ENCODE data around the gene GOLGA5.

GOLGA5 gene

DNA sequence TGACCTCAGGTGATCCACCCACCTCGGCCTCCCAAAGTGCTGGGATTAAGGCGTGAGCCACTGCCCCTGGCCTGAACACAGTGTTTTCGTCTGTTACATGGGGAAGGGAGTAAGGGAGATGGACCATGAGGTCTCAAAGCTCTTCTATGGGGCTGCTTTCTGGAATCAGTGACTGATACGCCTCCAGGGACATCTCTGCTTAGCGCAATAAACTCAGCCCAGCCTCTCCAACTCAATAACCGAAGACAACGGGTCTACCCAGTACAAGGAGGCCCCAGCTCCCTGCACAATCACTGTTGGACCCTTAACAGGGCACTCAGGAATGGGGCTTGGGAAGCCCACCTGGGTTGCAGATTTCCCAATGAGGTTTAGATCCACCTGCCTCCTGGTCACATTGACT, 86.2 kb downstream of the GOLGA5 start:
- Histone ChIP-seq H3K23ac (ENCODE audit: low read length) (no peak overlapping the region), H3K4ac (ENCODE audit: low read depth, low read length) (no peak overlapping the region), H3K79me1 (ENCODE audit: low read length) (no peaks in the 10 kb centered on the region), H3K4me3 (ENCODE audit: low read length) (no peak overlapping the region), H3K56ac (ENCODE audit: low read length) (no peak overlapping the region), H4K5ac (ENCODE audit: low read length) (no peak overlapping the region), H2BK120ac (ENCODE audit: low read depth, low read length) (no peak overlapping the region), H3K36me3 (ENCODE audit: control insufficient read depth, insufficient read depth, low read length) (no peaks in the 10 kb centered on the region), H3K18ac (ENCODE audit: low read length) (no peak overlapping the region), H2AK5ac (ENCODE audit: low read length) (no peak overlapping the region), H4K8ac (ENCODE audit: low read depth, low read length) (no peak overlapping the region), H3K4me2 (ENCODE audit: low read length) (no peak overlapping the region), H3K4me1 (ENCODE audit: control insufficient read depth, low read depth, low read length) (no peaks in the 10 kb centered on the region), H3K9ac (ENCODE audit: low read length) (no peak overlapping the region), H2BK15ac (replicated peaks; ENCODE audit: low read depth) (no peak overlapping the region), H3K27ac (ENCODE audit: low read depth, low read length) (no peak overlapping the region), H3K27me3 (ENCODE audit: insufficient read depth, low read length, poor library complexity) (no peaks in the 10 kb centered on the region), H2BK5ac (ENCODE audit: low read length) (no peak overlapping the region), H3K79me2 (ENCODE audit: control insufficient read depth, insufficient read depth, low read length) (no peaks in the 10 kb centered on the region)
- no CpG with 5 or more reads among the region's 7 CpGs for WGBS (ENCODE audit: extremely low coverage, insufficient coverage, low lambda C conversion rate)
- DNase-seq: no peak

DNA sequence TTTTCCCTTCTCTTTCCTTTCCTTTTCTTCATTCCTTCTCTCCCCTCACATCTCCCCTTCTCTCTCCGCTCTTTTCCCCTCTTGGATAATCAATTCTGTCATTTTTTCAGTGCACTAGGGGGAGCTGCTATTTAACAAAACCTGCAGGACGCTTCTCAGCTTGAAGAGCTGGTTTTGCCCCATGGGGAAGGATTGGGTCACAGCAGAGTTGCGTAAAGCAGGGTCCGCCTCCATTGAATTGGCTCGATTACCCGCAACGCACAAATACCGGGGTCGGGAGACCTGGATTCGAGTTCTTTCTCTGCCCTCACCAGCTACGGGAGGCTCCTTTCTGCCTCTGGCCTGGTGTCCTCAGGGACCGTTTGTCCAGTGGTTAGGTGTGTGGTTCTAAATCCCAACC, 86.7 kb downstream of the GOLGA5 start:
- H3K27ac ChIP-seq (ENCODE audit: low read depth, low read length): no peak overlapping the region
- no peak overlapping the region for H2BK5ac ChIP-seq (ENCODE audit: low read length)
- no peak overlapping the region for H2BK120ac ChIP-seq (ENCODE audit: low read depth, low read length)
- no peaks in the 10 kb centered on the region for H3K27me3 ChIP-seq (ENCODE audit: insufficient read depth, low read length, poor library complexity)
- WGBS (ENCODE audit: extremely low coverage, insufficient coverage, low lambda C conversion rate): 100% methylated on average over 1 of the region's 12 CpGs
- no peak overlapping the region for H3K23ac ChIP-seq (ENCODE audit: low read length)
- DNase-seq: peak; percentile 72
- no peaks in the 10 kb centered on the region for H3K36me3 ChIP-seq (ENCODE audit: control insufficient read depth, insufficient read depth, low read length)
- H3K79me2 ChIP-seq (ENCODE audit: control insufficient read depth, insufficient read depth, low read length): no peaks in the 10 kb centered on the region
- H3K79me1 ChIP-seq (ENCODE audit: low read length): no peaks in the 10 kb centered on the region
- H2BK15ac ChIP-seq (replicated peaks; ENCODE audit: low read depth): no peak overlapping the region
- no peak overlapping the region for H4K5ac ChIP-seq (ENCODE audit: low read length)
- no peak overlapping the region for H3K56ac ChIP-seq (ENCODE audit: low read length)
- H2AK5ac ChIP-seq (ENCODE audit: low read length): no peak overlapping the region
- H3K4ac ChIP-seq (ENCODE audit: low read depth, low read length): no peak overlapping the region
- peak overlapping the region; percentile 13 for H3K9ac ChIP-seq (ENCODE audit: low read length)
- H4K8ac ChIP-seq (ENCODE audit: low read depth, low read length): no peak overlapping the region
- no peaks in the 10 kb centered on the region for H3K4me1 ChIP-seq (ENCODE audit: control insufficient read depth, low read depth, low read length)
- H3K4me3 ChIP-seq (ENCODE audit: low read length): no peak overlapping the region
- H3K4me2 ChIP-seq (ENCODE audit: low read length): no peak overlapping the region
- H3K18ac ChIP-seq (ENCODE audit: low read length): no peak overlapping the region

DNA sequence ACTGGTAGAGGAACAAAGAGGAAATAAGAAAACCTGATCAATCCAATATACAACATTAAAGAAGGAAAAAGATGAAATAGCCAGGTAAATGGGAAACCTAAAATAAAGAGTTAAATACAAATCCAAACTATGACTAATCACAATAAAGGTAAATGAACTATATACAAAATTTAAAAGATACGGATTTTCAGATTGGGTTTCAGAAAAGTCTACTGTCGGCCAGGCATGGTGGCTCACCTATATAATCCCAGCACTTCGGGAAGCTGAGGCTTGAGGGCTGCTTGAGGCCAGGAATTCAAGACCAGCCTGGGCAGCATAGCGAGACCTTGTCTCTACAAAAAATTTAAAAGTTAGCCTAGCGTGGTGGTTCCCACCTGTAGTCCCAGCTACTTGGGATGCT, 89.0 kb downstream of the GOLGA5 start:
- no peak for DNase-seq
- no peak overlapping the region for H3K23ac ChIP-seq (ENCODE audit: low read length)
- H3K79me2 ChIP-seq (ENCODE audit: control insufficient read depth, insufficient read depth, low read length): no peaks in the 10 kb centered on the region
- H3K27ac ChIP-seq (ENCODE audit: low read depth, low read length): no peak overlapping the region
- H2AK5ac ChIP-seq (ENCODE audit: low read length): no peak overlapping the region
- H3K18ac ChIP-seq (ENCODE audit: low read length): no peak overlapping the region
- no peaks in the 10 kb centered on the region for H3K4me1 ChIP-seq (ENCODE audit: control insufficient read depth, low read depth, low read length)
- H4K8ac ChIP-seq (ENCODE audit: low read depth, low read length): no peak overlapping the region
- no peaks in the 10 kb centered on the region for H3K36me3 ChIP-seq (ENCODE audit: control insufficient read depth, insufficient read depth, low read length)
- H2BK5ac ChIP-seq (ENCODE audit: low read length): no peak overlapping the region
- H2BK120ac ChIP-seq (ENCODE audit: low read depth, low read length): no peak overlapping the region
- H4K5ac ChIP-seq (ENCODE audit: low read length): no peak overlapping the region
- H3K4me2 ChIP-seq (ENCODE audit: low read length): no peak overlapping the region
- no peak overlapping the region for H3K4me3 ChIP-seq (ENCODE audit: low read length)
- no CpG with 5 or more reads among the region's 5 CpGs for WGBS (ENCODE audit: extremely low coverage, insufficient coverage, low lambda C conversion rate)
- H2BK15ac ChIP-seq (replicated peaks; ENCODE audit: low read depth): no peak overlapping the region
- H3K79me1 ChIP-seq (ENCODE audit: low read length): no peaks in the 10 kb centered on the region
- H3K56ac ChIP-seq (ENCODE audit: low read length): no peak overlapping the region
- no peaks in the 10 kb centered on the region for H3K27me3 ChIP-seq (ENCODE audit: insufficient read depth, low read length, poor library complexity)
- no peak overlapping the region for H3K4ac ChIP-seq (ENCODE audit: low read depth, low read length)
- H3K9ac ChIP-seq (ENCODE audit: low read length): no peak overlapping the region

DNA sequence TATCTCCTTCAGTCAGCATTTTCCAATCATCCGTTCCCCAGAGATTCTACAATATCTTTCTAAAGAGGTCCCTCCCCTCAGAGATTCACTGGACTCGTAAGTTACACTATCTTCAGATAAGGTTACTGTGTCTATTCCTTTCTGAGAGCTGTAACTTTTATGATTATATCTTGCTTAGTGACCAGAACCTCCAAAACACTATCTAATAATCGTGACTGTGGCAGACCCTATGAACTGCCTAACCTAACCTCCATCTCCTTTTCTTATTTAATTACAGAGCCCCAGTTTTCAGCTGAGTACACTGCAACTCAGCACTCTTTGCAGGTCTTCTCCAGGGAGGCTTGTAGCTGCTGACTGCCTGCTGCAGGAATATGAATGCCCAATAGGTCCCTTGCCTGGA, 90.3 kb downstream of the GOLGA5 start:
- no peaks in the 10 kb centered on the region for H3K27me3 ChIP-seq (ENCODE audit: insufficient read depth, low read length, poor library complexity)
- no peak overlapping the region for H3K27ac ChIP-seq (ENCODE audit: low read depth, low read length)
- no CpG with 5 or more reads among the region's 3 CpGs for WGBS (ENCODE audit: extremely low coverage, insufficient coverage, low lambda C conversion rate)
- H2BK15ac ChIP-seq (replicated peaks; ENCODE audit: low read depth): no peak overlapping the region
- no peaks in the 10 kb centered on the region for H3K4me1 ChIP-seq (ENCODE audit: control insufficient read depth, low read depth, low read length)
- H3K4me2 ChIP-seq (ENCODE audit: low read length): no peak overlapping the region
- no peak overlapping the region for H3K23ac ChIP-seq (ENCODE audit: low read length)
- no peak for DNase-seq
- no peak overlapping the region for H3K18ac ChIP-seq (ENCODE audit: low read length)
- no peaks in the 10 kb centered on the region for H3K79me1 ChIP-seq (ENCODE audit: low read length)
- no peak overlapping the region for H2AK5ac ChIP-seq (ENCODE audit: low read length)
- H2BK120ac ChIP-seq (ENCODE audit: low read depth, low read length): no peak overlapping the region
- H3K36me3 ChIP-seq (ENCODE audit: control insufficient read depth, insufficient read depth, low read length): no peaks in the 10 kb centered on the region
- no peaks in the 10 kb centered on the region for H3K79me2 ChIP-seq (ENCODE audit: control insufficient read depth, insufficient read depth, low read length)
- no peak overlapping the region for H2BK5ac ChIP-seq (ENCODE audit: low read length)
- no peak overlapping the region for H3K56ac ChIP-seq (ENCODE audit: low read length)
- no peak overlapping the region for H3K4ac ChIP-seq (ENCODE audit: low read depth, low read length)
- no peak overlapping the region for H4K8ac ChIP-seq (ENCODE audit: low read depth, low read length)
- H3K9ac ChIP-seq (ENCODE audit: low read length): no peak overlapping the region
- H3K4me3 ChIP-seq (ENCODE audit: low read length): no peak overlapping the region
- H4K5ac ChIP-seq (ENCODE audit: low read length): no peak overlapping the region

DNA sequence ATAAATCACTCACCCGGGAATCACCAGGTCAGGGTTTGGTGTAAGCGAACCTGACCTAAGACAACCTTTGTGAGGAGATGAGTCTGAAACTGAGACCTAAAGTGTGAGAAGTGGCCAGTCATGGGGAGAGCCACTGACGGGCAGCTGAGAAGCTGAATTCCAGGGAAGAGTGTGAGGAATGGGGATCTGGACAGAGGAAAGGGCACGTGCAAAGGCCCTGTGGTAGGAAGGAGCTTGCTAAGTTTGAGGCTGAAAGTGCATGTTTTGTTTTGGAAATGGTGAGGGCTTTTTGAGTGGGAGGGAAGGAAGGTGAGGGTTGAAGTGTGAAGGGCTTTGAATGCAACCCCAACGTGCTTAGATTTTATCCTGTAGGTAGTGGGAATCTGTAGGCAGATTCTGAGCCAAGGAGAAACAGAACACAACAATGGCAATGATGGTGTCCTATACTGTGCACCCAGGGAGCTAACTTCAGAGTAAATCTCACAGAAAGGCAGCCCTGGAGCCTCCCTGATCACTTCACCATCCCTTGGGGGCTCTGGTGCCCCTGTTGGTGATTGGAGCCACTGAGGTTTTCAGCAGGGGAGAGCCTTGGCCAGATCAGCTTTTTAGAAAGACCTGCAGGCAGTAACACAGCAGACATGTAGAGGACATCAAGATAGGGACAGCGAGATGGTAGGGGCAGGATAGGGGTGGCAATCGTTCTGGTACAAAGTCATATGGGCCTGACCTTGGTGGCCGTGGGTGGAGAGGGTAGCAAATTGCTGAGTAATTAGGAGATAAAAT, 91.4 kb downstream of the GOLGA5 start:
- Histone ChIP-seq H3K27ac (ENCODE audit: low read depth, low read length) (no peak overlapping the region), H2BK5ac (ENCODE audit: low read length) (no peak overlapping the region), H2BK15ac (replicated peaks; ENCODE audit: low read depth) (no peak overlapping the region), H3K4ac (ENCODE audit: low read depth, low read length) (no peak overlapping the region), H2AK5ac (ENCODE audit: low read length) (no peak overlapping the region), H3K79me1 (ENCODE audit: low read length) (no peaks in the 10 kb centered on the region), H3K23ac (ENCODE audit: low read length) (no peak overlapping the region), H3K36me3 (ENCODE audit: control insufficient read depth, insufficient read depth, low read length) (no peaks in the 10 kb centered on the region), H3K56ac (ENCODE audit: low read length) (no peak overlapping the region), H3K9ac (ENCODE audit: low read length) (no peak overlapping the region), H3K27me3 (ENCODE audit: insufficient read depth, low read length, poor library complexity) (no peaks in the 10 kb centered on the region), H3K79me2 (ENCODE audit: control insufficient read depth, insufficient read depth, low read length) (no peaks in the 10 kb centered on the region), H3K4me1 (ENCODE audit: control insufficient read depth, low read depth, low read length) (no peaks in the 10 kb centered on the region), H3K18ac (ENCODE audit: low read length) (no peak overlapping the region), H2BK120ac (ENCODE audit: low read depth, low read length) (no peak overlapping the region), H4K5ac (ENCODE audit: low read length) (no peak overlapping the region), H3K4me2 (ENCODE audit: low read length) (no peak overlapping the region), H3K4me3 (ENCODE audit: low read length) (no peak overlapping the region), H4K8ac (ENCODE audit: low read depth, low read length) (no peak overlapping the region)
- no CpG with 5 or more reads among the region's 8 CpGs for WGBS (ENCODE audit: extremely low coverage, insufficient coverage, low lambda C conversion rate)
- DNase-seq: no peak

DNA sequence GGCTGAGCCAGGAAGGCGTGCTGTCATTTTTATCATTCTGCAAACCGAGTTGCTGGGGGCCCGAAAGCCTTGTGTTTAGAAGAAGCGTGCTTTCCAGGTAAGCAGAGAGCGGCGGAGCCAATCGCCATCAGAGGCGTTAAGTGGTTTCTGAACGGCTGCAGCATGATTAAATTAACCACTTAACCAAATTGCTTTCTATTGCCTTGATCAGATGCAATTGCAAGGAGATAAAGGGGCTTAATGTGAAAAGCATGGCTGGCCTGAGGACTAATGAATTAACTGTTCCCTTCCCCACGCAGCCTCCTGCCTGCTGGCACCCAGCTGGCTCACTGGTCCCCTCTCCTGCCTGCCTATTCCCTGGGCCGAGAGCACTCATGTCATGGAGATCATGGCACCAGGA, 92.2 kb downstream of the GOLGA5 start:
- H2BK120ac ChIP-seq (ENCODE audit: low read depth, low read length): no peak overlapping the region
- H3K27ac ChIP-seq (ENCODE audit: low read depth, low read length): no peak overlapping the region
- H3K4ac ChIP-seq (ENCODE audit: low read depth, low read length): no peak overlapping the region
- no peak overlapping the region for H2AK5ac ChIP-seq (ENCODE audit: low read length)
- H3K36me3 ChIP-seq (ENCODE audit: control insufficient read depth, insufficient read depth, low read length): no peaks in the 10 kb centered on the region
- no peaks in the 10 kb centered on the region for H3K79me1 ChIP-seq (ENCODE audit: low read length)
- H4K8ac ChIP-seq (ENCODE audit: low read depth, low read length): no peak overlapping the region
- H3K4me2 ChIP-seq (ENCODE audit: low read length): no peak overlapping the region
- H3K18ac ChIP-seq (ENCODE audit: low read length): no peak overlapping the region
- H3K9ac ChIP-seq (ENCODE audit: low read length): no peak overlapping the region
- peak; percentile 17 for DNase-seq
- H3K79me2 ChIP-seq (ENCODE audit: control insufficient read depth, insufficient read depth, low read length): no peaks in the 10 kb centered on the region
- no peaks in the 10 kb centered on the region for H3K4me1 ChIP-seq (ENCODE audit: control insufficient read depth, low read depth, low read length)
- no CpG with 5 or more reads among the region's 11 CpGs for WGBS (ENCODE audit: extremely low coverage, insufficient coverage, low lambda C conversion rate)
- H4K5ac ChIP-seq (ENCODE audit: low read length): no peak overlapping the region
- H3K4me3 ChIP-seq (ENCODE audit: low read length): no peak overlapping the region
- no peaks in the 10 kb centered on the region for H3K27me3 ChIP-seq (ENCODE audit: insufficient read depth, low read length, poor library complexity)
- no peak overlapping the region for H3K56ac ChIP-seq (ENCODE audit: low read length)
- H3K23ac ChIP-seq (ENCODE audit: low read length): no peak overlapping the region
- no peak overlapping the region for H2BK5ac ChIP-seq (ENCODE audit: low read length)
- H2BK15ac ChIP-seq (replicated peaks; ENCODE audit: low read depth): no peak overlapping the region
